Activated T-helper 9 cell treated with anti-CD3 and anti-CD28 coated beads, Interleukin-2, amount 50 U/mL, for 16 hours (primary cell): Measurements from ENCODE around the gene ANKRD2.
"Not testable (repeated sequence)": the region's sequence is repeated elsewhere in the genome, so short reads cannot be mapped to it uniquely, and the experiment has no call there.

Experiments
- DNase-seq: peaks from one replicate; pipeline ENCODE4 v3.0.0-alpha.2; 2020; ENCODE audit warnings: low read depth

ANKRD2 gene

GRCh38 chr10:97572214-97572989 lies at the start of gene ANKRD2:
ANKRD2 (plus strand) TSS chr10:97572779; CDS start chr10:97572789, 10 bp downstream.
- peak; percentile 13 for DNase-seq

GRCh38 chr10:97522937-97523336 lies 49.6 kb upstream of the ANKRD2 start:
- DNase-seq = no peak

GRCh38 chr10:97525086-97525485 lies 47.5 kb upstream of the ANKRD2 start:
- no peak for DNase-seq

- DNase-seq = no peak
Measured at GRCh38 chr10:97525683-97526110, 46.9 kb upstream of the ANKRD2 start.

- DNase-seq = not testable (repeated sequence)
Measured at GRCh38 chr10:97528876-97529275, 43.7 kb upstream of the ANKRD2 start.

- DNase-seq = no peak
Measured at GRCh38 chr10:97529685-97530465, 42.7 kb upstream of the ANKRD2 start.

GRCh38 chr10:97531401-97531986 lies 41.1 kb upstream of the ANKRD2 start:
- no peak for DNase-seq

- no peak for DNase-seq
Measured at GRCh38 chr10:97532935-97533671, 39.5 kb upstream of the ANKRD2 start.

GRCh38 chr10:97533888-97534287 lies 38.7 kb upstream of the ANKRD2 start:
- DNase-seq = no peak

- no peak for DNase-seq
Measured at GRCh38 chr10:97534746-97535367, 37.7 kb upstream of the ANKRD2 start.

GRCh38 chr10:97537186-97537869 lies 35.3 kb upstream of the ANKRD2 start:
- no peak for DNase-seq

GRCh38 chr10:97538411-97538810 lies 34.2 kb upstream of the ANKRD2 start:
- no peak for DNase-seq

- DNase-seq = no peak
Measured at GRCh38 chr10:97538839-97539238, 33.7 kb upstream of the ANKRD2 start.

- no peak for DNase-seq
Measured at GRCh38 chr10:97539523-97540200, 32.9 kb upstream of the ANKRD2 start.

GRCh38 chr10:97540669-97541500 lies 31.7 kb upstream of the ANKRD2 start:
- DNase-seq = no peak

- DNase-seq = peak; percentile 16
Measured at GRCh38 chr10:97542169-97543024, 30.2 kb upstream of the ANKRD2 start.

GRCh38 chr10:97543025-97543546 lies 29.5 kb upstream of the ANKRD2 start:
- peak; percentile 28 for DNase-seq
